HG03159 (cell line): ENCODE measurements around the gene METTL8.

Experiments used
- ATAC-seq: cut with Tn5 transposase; IDR thresholded peaks from one replicate; pipeline ENCODE4 v1.9.1; 2021; ENCODE audit warnings: mild to moderate bottlenecking, moderate library complexity; ENCODE audit not compliant: unreplicated experiment

The METTL8 gene

GRCh38 chr2:171271386-171271785 is 162.4 kb downstream of the METTL8 start:
- no peak for ATAC-seq

GRCh38 chr2:171267855-171268629 is 165.7 kb downstream of the METTL8 start:
- ATAC-seq, result no peak
